GM21390 (cell line): ENCODE results near the gene B3GNT7.

Source experiments
- ATAC-seq: cut with Tn5 transposase; IDR thresholded peaks from one replicate; pipeline ENCODE4 v1.9.1; 2021; ENCODE audit not compliant: unreplicated experiment

Gene B3GNT7

DNA sequence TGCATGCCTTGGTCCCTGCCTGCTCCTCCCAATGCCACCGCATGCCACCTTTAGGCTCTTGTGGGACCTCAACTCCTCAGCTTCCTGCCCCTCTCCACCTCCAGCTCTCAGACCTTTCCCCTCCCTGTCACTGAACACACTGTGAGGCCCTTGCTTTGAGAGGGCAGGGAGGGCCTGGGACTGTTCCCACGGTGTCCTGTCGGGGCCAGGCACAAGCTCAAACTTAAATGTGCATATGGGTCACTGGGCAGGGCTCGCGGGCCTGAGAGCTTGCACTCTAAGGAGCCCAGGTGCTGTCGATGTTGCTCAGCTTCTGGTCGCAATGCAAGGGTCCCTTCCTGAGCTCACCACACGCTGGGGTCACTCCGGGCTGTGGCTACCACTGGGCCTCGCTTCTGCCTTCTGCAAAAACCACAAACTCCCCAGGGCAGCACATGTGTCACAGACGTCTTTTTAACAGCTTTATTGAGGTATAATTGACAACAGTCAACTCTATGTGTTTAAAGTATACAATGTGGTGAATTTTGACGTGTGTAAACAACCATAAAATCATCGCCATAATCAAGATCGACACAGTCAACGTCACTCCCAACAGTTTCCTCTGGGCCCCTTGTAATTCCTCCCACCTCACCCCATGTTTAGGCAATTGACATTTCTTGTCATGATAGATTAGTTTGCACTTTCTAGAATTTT, 11.9 kb upstream of the B3GNT7 start:
- ATAC-seq = no peak

DNA sequence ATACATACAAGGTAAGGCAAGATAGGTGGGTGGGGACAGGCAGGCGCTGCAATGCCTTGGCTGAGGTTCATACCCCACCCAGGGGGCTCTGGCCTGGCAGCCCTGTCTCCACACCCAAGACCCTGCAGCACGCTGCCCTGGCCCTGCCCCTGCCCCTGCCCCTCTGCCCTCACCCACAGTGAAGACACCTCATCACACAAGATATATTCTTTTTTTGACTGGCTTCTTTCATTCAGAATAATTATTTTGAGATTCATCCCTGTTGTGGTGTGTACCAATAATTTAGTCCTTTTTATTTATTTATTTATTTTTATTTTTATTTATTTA, 11.4 kb upstream of the B3GNT7 start:
- ATAC-seq = no peak

DNA sequence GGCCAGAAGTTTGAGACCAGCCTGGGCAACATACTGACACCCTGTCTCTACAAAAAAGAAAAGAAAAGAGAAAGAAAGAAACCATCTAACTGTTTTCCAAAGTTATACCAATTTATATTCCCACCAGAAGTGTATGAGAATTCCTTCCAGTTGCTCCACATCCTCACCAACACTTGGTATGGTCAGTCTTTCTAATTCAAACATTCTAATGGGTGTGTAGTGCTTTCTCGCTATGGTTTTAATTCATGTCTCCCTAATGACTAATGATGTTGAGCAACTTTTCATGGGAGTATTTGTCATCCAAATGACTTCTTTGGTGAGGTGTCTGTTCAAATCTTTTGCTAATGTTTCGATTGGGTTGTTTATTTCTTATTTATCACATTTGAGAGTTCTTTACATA, 10.5 kb upstream of the B3GNT7 start:
- no peak for ATAC-seq

DNA sequence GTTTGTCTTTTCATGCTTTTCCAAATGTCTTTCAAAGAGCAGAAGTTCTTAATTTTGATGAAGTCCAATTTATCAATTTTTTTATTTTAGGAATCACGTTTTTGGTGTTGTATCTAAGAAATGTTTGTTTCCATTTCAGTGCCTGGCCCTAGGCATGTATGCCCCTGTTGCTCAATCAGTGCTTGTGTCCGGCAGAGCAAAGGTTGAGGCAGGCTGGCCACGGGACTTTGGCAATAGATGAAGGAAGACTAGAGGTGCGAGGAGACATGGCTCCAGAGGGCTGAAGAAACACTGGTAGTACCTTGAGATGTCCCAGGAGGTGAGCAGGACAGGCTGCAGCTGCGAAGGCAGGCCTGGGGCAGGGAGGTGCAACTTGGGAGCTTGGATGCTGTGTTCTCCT, 10.1 kb upstream of the B3GNT7 start:
- ATAC-seq = no peak

DNA sequence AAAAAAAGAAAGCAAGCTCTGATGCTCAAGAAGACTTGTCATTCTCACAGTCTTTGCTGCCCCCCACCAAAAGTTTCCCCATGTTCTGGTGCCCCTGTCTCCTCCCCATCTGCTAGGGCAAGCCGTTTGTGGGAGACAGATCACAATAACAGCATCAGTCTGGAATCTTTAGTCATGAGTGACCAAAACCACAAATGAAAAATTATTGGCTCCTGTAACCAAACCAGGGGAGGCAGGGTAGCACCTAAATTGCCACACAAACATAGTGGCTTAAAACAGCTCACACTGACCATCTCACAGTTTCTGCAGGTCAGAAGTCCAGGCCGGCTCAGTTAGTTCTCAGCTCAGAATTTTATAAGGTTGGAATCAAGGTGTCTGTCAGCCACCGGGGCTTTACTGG, 9.1 kb upstream of the B3GNT7 start:
- ATAC-seq = no peak

DNA sequence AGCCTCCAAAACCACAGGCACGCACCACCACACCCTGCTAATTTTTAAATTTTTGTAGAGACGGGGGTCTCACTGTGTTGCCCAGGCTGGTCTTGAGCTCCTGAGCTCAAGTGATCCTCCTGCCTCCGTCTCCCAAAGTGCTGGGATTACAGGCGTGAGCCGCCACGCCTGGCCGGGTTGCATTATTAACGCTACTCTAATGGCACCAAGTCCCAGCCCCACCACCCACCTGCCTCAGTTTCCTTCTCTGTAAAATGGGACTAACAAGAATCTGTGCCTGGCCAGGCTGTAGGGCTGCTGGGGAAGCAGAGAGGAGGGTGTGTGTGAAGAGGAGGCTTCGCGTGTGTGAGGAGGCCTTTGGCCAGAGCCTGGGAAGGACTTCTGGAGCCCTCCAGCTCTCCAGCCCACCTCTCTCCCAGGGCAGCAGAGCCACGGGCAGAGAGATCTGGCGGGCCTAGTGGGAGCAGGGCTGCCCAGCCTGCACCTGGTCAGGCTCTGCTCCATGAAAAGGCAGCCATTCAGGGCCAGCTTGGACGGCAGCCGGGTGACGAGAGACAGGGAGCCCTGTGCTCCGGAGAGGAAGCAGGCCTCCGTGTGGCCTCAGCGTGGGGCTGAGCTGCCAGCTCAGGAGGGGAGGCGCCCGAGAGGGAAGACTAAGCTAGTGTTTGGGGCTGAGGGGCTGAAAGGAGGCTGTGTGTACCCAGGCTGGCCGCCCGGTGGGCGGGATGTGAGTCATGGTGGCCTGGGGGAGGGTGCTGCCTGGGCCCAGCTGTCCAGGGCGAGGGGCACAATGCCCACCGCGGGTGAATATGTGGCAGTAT, 7.4 kb upstream of the B3GNT7 start:
- no peak for ATAC-seq

DNA sequence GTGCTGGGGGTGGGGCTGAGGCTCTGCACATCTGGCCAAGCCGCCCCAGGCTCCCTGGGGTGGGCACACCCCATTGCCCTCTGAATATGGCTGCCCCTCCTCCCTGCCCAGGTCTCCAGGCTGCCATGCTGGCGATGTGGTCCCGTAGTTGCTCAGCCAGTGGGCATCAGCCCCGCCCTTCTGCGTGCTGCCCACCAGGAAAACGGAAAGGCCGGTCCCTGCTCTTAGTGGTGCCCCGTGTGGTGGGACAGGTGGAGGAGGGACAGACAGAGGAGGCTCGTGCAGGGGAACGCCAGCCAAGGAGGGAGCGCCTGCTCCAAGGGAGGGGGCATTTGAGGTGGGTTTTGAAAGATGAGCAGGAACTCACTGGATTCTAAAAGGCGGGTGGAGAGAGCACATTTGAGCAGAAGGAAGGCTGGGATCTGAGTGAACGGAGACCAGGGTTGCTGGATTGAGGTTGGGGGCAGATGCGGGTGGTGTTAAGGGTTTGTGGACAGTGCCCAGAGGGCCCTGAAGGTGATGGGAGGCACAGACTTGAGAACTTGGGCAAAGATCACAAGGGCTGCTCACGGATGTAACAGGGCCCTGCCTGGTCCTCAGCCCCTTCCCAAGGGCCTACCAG, 6.7 kb upstream of the B3GNT7 start:
- no peak for ATAC-seq

DNA sequence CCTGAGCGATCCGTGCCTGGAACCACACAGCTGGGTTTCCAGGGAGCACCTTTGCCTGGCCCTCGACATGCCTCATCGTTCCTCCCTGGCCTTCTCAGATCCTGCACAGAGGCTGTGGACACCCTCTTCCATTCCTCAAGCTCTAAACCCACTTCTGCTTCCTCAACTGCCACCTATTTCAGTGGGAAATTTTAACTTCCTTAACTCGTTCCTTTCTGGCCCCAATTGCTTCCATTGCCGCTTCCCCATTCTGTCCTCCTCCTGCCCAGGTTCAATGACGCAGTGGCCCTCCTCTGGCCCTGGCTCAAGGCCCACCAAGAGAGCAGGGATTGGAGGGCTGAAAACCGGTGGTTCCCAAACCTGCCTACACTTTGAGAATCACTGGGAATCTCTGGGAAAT, 4.8 kb upstream of the B3GNT7 start:
- no peak for ATAC-seq

DNA sequence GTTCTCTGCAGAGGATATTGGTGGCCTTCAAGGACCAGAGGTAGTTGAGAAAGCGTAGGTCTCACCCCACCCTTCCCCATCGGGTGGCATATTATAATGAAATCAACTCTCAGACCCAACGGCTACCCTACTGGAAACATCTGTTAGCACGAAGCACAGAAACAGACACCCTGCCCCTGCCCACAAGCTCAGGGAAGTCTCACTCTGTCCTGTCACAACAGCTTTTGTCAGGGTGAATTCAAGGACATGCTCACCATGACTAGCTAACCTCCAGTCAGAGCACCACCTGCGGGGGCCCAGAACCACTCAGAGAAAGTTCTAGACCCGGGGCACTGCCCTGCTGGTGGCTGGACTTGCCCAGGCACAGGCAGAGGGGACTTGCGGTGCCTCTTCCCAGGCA, 3.5 kb upstream of the B3GNT7 start:
- no peak for ATAC-seq

DNA sequence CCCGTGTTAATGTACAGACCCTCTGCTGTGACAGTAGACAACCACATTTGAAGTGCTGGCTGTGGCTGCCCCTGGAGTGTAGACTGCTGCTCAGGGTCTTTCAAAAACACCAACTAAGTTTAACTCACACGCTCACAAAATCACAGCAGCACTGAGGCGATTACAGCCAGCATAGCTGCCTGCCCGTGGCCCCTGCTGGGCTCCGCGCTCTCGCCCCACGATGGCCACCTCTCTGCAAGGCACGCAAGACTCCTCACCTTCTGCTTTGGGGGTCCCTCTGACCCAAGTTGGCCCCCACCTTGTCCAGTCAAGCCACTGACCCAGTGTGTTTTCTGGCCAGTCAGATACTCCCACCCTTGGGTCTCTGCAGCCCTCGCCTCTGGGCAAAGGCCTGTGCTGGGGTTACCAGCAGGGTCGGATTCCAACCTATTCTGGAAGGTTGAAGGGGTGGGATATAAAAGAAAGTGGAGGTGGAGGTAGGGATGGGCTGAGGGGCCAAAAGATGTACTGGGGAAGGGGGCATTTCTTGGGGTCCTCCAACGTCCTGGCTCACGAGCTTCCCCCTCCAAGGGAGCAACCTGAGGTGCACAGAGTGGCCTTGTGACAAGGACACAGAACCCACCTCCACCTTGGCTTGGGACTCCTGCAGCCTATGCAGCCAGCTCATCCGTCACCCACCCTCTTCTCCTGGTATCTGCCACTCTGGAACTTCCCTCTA, 2.9 kb upstream of the B3GNT7 start:
- ATAC-seq = no peak

DNA sequence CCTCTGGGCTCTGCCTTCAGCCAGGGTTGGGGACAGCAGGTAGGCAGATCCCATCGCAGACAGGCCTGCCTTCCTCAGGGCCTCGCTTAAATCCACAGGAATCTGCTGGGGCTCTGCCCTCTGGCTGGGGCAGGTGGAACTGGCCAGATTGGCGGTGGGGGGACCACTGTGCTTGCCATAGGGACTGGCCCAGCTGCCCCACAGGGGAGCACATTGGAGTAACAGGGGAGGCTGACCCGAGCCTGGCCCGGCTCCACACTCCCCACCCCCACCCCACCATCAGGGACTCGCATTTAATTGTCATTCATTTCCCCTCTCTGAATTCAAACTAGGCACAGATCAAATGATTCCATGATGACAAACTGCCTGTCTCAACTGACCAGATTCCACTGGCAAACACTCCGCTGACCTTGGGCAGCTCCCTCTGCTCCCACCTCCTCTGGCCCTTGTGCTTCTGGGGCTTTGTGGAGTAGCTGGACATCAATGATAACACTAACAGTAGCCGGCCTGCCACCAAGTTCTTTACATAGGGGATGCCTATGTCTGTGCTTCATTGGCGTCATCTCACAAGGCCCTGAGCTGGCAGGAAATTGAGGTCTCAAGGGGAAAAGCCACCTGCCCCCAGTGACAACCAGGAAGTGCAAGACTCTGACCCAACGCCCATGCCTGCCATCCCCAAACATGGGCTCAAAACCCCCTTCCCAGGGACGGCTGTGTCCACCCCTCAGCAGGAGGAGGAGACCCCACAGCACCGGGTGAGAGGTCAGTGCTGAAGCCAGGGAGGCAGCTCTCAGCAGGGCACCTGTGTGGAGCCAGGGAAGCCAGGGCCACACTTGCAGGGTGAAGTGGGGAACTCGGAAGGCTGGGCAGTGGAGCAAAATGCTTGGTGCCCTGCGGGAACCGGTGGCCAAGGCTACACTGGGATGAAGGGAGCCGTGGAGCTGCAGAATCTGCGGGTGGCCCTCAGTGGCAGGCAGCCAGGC, 2.1 kb upstream of the B3GNT7 start:
- ATAC-seq = peak; percentile 36

DNA sequence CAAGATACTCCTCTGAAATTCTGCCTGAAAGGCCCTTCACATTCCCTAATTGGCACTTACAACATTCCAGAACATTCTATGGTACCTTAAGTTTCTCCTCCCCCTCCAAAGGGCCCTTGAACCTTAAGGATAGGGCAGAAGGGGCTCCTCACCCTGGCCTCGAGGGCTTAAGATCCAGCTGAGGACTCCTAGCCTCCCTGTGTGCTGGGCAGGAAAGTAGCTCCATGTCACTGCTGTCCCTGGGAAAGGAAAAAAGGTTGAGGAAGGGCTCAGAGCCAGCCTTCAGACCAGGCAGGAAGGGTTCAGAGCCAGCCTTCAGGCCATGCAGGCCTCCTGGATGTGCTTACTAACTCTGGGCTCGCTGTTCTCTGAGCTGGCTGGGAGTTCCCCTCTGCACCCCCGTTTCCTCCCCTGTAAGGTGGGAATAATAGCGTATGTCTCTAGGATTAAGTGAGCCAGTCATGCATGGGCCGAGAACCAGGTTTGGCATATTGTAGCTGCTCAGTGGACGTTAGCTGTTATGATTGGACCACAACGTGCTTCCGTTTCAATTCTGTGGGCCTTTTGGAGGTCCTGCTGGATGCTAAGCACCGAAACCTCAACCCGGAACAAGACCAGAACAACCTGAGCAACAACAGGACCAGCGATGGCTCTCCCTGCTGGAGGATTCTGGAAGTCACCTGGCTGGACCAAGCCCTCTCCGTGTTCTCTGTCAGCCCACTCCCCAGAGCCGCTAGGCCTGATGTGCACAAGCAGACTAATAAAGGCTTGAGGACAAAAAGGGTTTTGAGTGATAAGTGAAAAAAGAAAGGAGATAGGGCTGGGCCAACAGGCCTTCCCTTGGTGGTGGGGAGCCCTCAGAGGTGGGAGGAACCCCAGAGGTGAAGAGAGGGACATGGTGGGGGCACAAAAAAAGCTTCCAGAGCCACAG, 1.0 kb upstream of the B3GNT7 start:
- peak; percentile 43 for ATAC-seq

DNA sequence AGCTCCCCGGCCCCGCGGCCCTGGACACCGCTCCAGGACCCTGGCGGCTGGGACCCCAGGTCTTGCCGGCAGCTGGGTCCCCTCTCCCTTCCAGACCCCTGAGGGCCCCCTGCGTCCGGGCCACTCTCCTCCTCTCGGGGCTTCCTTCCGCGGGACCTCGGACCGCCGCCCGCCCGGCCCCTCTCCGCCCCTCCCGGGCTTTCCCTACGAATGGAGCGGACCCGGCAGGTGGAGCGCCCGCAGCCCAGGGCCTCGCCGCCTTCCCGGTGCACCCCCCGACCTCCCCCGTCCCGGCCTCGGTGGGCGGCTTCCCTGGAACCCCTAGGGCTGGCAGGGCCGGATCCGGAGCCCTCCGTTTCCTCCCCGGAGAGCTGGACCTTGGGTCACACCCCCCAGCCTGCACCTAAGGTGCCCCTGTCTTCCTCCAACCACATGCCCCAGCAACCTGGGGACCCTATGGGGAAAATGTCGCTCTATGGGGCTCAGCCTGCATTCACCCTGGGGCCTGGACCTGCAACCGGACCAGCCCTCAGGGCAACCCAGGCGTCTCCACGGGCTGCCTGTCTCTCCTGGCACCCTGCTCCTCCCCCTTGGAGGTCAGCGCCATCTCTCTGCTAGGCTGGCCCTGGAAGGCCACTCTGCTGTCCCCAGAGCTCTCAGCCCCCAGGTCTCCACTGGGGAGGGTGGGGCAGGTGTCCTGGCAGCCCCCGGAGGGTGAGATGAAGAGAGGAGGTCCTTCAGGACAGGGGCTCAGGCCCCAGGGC, 730 bp downstream of the B3GNT7 start:
- no peak for ATAC-seq

DNA sequence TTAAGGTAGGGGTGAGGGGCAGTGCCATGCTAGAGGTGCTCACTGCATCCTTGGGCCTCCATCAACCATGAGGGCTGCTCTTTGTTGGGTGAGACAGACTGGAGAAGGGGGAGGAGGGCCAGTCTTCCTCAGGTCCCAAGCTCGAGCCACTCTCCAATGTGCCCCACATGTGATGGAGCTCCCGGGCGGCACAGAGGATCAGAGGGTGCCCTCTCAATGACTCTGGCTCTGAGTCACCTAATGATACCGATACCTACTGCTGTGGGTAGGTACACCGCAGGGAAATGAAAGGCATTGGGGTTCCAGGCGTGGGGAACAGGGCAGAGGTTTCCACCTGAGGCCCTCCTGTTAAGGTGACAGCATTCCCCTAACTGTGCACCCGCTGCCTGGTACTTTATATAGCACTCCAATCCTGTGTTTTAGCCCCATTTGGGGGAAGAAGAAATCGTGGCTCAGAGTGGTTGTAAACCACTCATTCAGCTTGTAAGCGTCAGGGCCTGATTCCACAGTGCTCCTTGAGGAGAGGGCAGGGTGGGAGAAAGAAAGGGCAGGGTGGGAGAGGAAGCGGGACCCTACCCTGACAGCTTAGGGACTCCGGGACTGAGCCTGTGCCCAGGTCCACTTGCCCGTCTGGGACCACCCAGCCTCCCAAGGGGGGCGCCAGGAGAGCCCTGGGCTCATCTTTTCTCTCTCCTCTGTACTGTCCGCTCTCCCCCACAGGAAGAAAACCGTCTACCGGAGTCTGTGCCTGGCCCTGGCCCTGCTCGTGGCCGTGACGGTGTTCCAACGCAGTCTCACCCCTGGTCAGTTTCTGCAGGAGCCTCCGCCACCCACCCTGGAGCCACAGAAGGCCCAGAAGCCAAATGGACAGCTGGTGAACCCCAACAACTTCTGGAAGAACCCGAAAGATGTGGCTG, 1.8 kb downstream of the B3GNT7 start:
- ATAC-seq = no peak

DNA sequence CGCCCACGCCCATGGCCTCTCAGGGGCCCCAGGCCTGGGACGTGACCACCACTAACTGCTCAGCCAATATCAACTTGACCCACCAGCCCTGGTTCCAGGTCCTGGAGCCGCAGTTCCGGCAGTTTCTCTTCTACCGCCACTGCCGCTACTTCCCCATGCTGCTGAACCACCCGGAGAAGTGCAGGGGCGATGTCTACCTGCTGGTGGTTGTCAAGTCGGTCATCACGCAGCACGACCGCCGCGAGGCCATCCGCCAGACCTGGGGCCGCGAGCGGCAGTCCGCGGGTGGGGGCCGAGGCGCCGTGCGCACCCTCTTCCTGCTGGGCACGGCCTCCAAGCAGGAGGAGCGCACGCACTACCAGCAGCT, 2.4 kb downstream of the B3GNT7 start:
- no peak for ATAC-seq

DNA sequence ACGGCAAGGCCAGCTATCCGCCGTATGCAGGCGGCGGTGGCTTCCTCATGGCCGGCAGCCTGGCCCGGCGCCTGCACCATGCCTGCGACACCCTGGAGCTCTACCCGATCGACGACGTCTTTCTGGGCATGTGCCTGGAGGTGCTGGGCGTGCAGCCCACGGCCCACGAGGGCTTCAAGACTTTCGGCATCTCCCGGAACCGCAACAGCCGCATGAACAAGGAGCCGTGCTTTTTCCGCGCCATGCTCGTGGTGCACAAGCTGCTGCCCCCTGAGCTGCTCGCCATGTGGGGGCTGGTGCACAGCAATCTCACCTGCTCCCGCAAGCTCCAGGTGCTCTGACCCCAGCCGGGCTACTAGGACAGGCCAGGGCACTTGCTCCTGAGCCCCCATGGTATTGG, 3.1 kb downstream of the B3GNT7 start:
- no peak for ATAC-seq

DNA sequence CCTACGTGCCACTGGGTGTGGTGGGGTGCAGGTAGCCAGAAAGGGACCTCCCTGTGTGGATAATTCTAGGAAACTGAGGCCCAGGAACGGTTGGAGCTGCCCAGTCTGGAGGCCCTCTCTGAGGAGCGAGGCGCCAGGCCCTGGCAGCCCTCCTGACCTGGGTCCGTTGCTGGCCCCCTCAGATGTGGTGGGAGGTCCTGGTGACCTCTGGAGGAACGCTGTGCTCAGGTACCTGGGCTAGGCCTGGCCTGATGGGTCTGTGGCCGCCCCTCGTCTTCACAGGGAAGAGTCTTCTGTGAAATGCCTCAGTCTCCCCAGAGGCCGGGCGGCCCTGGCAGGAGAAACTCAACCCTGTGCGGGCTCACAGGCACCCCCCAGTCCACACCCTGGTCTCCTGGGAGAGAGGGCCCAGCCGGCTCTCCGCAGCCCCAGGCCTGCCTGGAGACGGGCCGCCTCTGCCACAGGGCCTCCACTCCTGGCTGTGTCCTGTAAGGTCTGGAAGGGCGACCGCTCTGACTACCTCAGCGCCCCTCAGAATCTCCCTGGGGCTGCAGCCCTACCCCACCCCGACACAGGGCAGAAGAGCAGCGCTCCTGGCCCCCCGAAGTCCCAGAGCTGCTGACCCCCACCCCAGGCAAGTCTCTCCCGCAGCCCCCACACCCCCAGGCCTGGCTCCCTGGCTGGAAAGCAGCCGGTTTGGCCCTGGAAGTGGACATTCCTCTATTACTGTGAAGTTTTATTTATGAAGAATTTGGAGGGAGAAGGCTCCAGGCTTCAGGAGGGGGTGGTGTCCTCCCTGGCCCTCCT, 3.7 kb downstream of the B3GNT7 start:
- no peak for ATAC-seq
